ENCODE results near the gene ZNF76.

Gene ZNF76

DNA sequence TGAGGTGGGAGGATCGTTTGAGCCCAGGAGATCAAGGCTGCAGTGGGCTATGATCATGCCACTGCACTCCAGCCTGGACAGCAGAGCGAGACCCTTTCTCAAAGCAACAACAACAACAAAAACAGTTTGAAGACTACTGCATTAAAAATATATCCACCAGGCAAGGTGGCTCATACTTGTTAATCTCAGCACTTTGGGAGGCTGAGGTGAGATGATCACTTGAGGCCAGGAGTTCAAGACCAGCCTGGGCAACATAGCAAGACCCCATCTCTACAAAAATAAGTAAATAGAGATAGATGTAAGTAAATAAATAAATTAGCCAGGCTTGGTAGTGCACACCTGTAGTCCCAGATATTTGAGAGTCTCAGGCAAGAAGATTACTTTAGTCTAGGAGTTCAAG is 12.5 kb downstream of the ZNF76 start:
- DNase-seq: no peak

DNA sequence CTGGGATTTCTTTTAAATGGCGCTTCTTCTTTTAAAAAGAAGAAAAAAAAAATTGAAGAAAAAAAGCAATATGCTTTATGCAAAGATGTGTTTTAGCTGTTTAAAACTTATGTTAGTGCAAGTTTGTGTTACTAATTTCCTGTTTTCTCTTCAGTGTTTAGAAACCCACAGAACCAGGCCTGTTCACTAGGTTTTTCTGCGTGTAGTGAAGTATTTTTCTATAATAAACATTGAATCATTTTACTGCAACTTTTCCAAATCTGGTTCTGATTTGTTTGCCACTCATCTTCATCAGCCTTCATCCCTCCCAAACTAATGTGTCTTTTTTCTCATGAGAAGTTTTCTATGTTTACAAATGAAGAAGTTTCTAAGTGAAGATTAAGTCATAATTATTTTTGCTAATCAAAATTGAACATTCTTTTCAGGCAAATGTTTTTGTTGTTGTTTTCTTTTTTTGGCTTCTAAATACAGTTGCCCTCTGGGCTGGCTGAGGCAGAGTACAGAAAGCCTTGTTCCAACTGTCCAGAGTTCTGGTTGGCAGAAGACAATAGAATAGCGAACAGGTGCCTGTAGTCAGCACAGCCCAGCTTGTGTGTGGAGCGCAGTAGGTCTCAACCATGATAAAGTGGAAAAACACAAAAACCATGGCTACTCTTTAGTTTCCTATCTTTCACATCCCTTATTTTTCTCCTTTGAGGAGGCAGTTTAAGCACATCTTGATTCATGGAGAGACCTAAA is 14.5 kb downstream of the ZNF76 start:
- DNase-seq: no peak

DNA sequence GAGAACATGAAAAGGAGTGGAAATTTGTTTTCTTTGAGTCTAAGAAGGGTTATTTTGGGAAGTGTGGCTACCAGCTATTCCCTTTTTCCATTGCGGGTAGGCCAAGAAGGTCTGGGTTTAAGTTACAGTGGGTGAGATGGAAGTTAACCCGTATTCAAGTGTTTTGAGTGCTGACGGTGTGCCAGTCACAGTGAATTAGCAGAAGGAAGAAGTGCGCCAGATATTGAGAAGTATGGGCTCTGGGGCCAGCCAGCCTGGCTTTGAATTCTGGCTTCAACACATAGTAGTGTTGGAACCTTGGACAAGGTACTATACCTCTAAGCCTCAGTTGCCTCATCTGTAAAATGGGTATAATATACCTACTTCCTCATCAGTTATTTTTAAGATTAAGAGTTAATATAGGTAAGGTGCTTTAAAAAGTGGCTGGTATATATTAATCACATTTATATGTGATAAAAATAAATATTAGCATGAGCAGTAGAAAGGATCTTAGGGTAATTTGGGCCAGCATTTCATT is 16.3 kb downstream of the ZNF76 start:
- DNase-seq: no peak

DNA sequence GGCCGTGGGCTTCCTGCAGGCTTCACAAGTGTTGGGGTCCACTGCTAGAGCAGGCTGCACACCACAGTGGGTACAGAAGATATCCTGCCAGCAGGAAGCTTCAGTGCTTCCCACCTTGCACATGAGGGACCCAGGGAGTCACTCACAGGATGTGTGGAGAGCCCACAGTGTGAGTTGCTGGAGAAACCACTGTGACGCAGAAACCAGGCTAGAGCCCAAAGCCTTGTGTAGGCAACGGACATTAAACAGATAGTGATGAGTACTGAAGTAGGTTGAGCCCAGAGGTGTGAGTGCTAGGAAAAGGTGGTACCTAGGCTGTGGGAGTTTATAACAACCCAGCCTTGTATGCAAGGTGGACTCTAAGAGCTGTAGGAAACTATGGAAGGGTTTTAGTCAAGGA is 19.2 kb downstream of the ZNF76 start:
- DNase-seq: no peak

DNA sequence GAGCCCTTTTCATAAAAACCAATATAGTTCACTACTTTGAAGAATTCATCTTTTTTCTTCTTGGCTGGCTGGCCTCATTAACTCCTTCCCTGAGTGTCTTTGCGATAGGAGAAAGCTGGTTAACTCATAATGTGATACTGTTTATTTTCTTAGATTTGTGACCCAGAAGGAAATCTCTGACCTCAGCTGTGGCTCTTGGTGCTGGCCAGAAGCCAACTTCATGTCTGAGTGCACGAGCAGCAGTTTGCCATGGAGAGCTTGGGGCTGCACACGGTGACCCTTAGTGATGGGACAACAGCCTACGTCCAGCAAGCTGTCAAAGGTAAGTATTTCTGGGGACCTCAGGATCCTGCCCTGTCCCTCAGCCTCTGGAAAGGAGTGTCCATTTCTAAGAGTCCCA is 21.4 kb downstream of the ZNF76 start:
- no peak for DNase-seq

DNA sequence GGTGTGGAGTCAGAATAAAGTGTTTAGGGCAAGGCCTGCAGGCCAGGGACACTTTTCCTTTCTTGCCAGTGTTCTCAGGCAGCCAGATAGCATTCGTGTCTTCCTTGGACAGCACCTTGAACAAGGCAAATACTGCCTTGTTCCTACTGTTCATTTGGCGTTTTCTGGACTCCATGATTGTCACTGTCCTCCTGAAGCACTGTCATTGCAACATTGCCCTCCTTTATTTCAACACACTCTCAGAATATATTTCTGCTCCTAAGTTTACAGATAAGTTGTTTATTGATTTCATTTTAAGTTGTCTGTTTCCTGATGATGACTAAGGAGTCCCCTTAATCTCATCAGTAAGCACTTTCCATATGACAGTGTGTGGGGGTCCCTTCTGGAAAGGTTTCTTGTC is 22.9 kb downstream of the ZNF76 start:
- DNase-seq: no peak

DNA sequence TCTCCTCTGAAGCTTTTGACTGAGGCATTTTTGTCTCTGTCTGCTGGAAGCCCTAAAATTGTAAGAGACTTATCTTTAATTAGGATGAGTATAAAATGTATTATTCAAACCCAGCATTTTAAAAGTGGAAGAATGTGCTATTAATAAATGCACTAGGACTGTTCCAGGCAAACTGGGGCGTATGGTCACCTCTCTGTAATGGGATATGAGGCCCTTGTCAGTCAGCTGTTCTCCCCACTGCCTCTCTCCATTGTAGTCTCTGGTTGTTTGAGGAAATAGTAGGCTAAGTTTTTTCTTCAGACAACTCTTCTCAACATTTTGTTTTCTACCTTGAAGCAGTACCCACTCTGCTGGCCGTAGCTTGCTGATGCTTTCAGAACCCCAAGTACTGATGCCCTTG is 23.8 kb downstream of the ZNF76 start:
- no peak for DNase-seq

DNA sequence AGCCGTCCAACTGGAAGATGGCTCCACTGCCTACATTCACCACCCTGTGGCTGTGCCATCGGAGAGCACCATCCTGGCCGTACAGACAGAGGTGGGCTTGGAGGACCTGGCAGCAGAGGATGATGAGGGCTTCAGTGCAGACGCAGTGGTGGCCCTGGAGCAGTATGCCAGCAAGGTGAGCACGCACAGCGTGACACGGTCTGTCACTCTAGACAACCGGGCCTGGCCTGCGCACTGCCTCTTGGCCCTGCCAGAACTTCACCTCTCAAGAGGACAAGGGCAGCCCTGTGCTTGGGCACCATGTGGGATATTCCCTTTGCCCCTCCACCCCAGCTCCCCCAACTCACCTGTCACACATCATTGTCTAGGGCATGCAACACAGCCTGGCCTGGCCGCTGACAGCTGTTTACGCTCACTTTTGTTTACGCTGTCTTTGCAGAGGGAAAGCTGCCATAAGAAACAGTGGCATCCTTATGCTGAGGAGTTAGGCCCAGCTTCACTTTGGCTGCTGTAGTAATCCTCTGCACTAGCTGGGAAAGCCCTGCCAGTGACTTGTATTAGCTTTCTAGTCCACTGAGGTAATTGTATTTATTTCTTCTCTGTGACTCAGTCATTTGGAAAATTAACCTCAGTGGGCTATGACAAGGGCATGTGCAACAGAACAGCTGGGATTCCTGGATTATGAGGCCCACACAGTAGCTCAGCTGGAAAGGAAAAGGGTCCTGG is 28.3 kb downstream of the ZNF76 start:
- no peak for DNase-seq

DNA sequence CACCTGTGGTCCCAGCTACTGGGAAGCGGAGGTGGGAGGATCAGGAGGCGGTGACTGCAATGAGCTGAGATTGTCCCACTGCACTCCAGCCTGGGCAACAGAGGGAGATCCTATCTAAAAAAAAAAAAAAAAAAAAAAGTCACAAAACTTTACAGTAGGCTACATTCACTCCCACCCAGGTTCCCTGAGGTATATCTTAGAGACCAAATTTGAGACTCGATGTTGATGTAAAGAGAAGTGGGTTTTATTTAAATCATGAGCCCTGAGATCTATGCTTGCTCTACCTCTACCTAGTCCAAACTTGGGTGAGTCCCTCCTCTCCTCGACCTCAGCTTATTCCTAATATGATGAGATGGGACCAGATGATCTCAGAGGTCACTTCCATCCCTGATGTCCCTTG is 29.3 kb downstream of the ZNF76 start:
- no peak for DNase-seq

DNA sequence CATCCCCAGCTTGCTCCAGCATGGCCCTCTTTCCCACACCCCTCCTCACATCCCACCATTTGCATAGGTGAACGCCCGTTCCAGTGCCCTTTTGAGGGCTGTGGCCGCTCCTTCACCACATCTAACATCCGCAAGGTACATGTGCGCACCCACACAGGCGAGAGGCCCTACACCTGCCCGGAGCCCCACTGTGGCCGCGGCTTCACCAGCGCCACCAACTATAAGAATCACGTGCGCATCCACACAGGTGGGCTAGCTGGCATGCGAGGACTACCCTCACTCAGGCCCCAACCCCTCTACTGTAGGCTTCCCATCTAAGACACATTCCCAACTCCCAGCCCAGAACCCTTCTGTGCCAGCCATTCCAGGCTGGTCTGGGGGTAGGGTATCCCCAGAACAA is 32.0 kb downstream of the ZNF76 start:
- no peak for DNase-seq

DNA sequence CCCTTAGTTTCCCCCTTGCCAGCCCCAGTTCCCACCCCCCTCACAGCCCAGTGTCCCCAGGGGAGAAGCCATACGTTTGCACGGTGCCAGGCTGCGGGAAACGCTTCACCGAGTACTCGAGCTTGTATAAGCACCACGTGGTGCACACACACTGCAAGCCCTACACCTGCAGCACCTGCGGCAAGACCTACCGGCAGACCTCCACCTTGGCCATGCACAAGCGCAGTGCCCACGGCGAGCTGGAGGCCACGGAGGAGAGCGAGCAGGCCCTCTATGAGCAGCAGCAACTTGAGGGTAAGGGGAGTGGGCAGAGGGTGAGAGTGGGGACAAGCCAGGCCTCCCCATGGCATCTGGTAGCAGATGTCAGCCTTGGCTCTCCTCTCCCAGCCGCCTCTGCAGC is 33.0 kb downstream of the ZNF76 start:
- peak; percentile 58 for DNase-seq

DNA sequence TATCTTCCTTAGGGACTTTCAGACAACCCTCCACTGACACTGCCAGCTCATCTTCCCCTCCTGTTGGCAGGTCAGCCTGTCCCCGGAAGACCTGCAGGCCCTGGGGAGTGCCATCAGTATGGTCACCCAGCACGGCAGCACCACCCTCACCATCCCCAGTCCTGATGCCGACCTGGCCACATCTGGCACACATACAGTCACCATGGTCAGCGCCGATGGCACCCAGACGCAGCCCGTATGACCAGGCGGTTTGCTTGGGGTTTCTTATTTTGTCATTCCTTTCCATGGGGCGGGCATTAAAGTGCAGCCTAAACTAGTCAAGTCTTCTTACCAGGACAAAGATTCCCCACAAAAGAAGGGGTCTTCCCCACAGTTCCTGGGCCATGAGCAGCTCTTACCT is 34.1 kb downstream of the ZNF76 start:
- DNase-seq: no peak

DNA sequence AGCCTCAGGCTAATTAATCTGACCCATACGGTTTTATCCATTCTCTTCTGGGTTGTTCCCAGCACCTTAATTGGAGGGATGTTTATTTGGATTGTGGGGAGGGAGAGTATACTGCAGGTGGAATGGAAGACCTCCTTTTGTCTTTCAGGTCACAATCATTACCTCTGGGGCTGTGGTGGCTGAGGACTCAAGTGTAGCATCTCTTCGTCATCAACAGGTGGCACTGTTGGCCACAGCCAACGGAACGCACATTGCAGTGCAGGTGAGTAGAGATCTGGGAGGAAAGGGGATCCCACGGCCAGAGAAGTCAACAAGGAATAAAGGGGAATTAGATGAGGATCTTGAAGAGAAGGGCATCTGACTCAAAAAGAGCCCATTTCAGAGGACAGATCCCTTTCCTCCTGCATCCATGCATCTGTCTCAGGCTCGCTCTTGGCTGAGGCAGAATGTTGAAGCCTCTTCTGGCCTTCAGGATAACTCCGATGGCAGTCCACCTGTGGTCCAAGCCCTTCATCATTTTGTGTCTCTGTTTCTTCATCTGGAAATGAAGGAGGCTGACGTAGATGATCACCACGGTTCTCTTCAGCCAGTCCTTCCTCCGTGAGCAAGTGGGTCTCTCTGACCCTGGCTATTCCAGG is 34.9 kb downstream of the ZNF76 start:
- DNase-seq: no peak

DNA sequence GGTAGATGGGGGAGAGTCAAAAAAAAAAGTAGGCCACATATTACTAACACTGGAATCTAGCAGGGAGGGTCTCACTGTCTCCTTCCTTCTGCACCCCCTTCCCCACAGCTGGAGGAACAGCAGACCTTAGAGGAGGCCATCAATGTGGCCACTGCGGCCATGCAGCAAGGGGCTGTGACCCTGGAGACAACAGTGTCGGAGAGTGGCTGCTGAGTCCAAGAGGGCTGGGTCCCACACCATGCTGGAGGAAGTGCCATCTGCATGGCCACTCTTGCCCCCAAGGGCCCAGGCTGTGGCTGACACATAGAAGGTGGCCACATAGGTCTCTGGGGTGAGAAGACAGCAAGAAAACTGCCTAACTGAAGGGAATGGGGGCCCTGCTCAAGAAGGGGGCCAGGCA is 35.5 kb downstream of the ZNF76 start:
- DNase-seq: no peak

DNA sequence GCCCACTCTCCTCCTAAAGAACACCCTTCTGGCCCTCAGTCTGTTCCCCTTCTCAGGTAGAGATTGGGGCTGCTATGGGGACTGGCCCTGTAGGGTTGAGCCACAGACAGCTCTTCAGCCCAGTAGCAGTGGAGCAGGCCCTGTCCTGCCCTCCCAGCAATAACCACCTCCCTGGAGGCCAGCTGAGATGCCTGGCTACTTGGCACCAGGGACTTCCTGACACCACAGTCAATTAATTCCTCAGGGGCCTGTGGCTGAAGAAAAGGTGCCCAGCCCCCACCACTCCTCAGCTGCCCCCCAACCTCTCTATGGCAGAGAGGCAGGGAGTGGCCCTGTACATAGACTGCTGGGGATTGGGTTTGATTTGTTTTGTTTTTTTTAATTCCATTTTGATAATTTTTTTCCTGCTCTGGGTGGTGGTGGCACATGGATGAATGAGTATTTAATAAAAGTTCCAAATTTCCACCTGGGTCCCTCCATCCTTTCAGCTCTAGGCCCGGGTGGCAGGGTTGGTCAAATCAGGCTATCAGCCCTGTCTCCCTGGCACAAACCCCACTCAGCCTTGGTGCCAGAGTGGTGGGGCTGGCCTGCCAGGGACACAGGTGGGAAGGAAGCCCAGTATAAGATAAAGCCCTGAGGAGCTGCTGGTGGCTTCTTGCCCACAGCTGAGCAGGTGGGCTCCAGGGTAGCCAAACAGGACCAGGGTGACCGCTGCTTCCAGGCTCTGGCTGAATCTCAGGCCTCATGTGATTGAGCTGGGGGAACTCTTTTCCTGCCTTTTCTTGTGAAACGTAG is 36.2 kb downstream of the ZNF76 start:
- no peak for DNase-seq

DNA sequence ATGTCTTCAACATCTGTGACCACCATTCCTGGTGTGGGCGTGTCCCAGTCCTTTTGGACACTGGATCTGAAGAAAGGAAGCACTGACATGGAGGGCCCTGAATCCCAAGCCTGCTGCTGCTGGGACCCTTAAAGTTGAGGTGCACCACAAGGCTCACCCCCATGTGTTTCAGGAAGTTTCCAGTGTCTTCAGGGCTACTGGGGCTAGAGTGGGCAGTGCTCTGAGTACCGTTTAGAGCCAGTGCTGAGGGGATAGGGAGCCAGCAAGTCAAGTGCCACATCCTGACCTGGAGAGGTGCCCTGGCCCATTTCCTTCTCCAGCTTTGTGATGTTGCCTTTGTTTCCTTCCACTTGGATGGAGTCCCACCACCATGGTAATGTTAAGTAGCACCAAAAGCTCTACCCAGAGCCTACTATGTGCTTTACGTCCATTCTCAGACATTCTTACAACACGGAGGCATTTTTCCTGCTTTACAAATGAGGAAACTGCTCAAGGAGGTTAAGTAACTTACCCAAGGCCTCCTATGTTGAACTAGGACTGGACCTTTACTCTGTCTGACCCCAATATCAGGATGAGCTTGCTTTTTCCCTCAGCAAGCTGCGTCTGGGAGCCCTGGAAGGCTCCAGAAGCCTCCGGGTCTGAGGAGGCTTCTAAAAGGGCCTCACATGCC is 37.5 kb downstream of the ZNF76 start:
- DNase-seq: no peak

DNA sequence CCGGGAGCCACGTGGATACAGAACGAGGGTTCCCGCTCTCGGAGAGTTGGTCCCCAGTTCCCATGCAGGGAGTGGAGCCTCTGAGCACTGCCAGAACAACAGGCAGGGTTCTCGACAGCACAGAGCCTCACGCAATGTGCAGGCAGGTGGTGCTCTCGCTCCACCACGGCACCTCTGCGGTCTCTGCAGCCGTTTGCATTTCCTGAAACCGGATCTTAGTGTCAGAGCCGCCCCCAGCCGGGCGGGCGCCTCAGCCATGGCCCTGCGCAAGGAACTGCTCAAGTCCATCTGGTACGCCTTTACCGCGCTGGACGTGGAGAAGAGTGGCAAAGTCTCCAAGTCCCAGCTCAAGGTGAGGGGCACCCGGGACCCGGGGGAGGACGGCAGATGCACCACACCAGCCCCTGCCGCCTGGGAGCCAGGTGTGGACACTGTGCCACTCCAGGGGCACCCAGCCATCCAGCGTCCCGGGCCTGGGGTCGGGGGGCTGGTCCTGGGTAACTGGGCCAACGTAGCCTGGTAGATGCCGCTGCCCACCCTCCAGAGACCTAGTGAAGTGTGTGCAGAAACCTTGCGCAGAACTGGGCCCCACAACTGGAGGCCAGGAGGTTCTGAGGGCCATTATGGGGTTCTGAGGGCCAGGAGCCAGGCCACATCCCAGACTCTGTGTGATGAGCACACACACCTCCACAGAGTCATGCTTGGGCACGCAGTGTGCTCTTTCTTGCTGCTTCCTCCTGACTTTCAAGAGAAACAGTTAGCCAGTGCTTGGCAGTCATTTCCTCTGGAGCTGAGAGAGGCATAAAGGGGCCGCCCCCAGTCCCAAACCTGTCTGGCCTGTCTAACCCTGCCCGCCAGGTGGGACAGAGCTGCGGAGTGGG is 38.3 kb downstream of the ZNF76 start, which contains the start of gene DEF6:
TSS of gene DEF6 (plus strand) at position 218 of the 881 bp plus-strand sequence. CDS start at position 257, 39 bp downstream.
- DNase-seq: peak; percentile 74

DNA sequence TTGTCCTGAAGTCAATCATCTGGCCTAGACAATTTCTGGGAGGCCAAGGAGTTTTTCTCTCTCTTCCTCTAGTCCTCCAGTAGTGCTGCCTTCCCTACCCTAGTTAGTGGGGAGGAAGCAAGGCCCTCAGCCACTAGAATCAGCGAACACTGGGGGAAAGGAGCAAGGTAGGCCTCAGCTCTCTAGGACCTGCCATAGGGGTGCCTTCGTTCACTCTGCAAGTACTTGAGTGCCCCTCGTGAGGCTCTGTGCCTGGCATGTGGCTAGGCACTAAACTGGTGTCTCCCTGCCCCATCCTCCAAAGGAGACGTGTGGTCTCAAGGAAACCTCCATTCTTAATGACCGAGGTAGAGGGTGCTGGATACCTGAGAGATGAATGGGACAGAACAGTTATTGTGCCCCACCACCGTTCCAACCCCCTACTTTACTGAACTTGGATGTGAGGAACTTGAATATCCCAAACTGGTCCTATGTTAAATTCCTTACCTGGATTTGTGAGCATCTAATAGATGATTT is 39.1 kb downstream of the ZNF76 start:
- DNase-seq: no peak

DNA sequence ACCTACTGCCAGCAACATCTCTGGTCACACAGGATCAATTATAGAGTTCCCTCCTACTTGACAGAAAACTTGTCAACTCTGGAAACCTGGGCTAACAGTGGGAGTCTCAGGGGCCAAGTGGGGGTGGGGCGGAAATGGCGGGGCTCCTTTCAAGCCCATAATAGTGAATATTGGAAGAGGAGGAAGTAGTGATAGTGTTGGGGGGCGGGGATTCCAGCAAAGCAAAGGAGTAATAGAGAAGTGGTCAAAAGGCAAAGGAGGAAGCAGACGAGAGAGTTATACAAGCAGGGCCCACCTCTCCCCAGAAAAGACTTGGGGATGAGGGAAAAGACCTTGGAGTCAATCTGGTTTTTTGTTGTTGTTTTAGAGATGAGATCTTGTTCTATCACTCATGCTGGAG is 40.1 kb downstream of the ZNF76 start:
- DNase-seq: no peak

DNA sequence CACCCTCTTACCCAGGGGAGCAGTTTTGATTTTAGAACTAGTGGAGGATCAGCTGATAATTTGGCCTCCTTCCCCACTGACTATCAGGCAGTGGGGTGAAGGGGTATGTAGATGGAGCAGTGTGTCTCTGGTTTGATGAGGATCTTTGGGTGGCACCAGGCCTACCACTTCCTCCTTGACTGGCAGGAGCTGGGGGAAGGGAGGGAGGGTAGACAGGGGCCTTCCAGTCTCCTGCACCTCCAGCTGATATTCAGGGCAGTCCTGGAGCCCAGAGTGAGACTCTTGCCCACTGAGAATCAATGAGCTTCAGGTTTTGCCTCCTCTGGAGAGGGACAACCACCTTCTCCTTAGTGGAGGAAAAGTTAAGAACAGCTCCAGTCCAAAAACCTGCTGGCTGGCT is 41.3 kb downstream of the ZNF76 start:
- DNase-seq: no peak

DNA sequence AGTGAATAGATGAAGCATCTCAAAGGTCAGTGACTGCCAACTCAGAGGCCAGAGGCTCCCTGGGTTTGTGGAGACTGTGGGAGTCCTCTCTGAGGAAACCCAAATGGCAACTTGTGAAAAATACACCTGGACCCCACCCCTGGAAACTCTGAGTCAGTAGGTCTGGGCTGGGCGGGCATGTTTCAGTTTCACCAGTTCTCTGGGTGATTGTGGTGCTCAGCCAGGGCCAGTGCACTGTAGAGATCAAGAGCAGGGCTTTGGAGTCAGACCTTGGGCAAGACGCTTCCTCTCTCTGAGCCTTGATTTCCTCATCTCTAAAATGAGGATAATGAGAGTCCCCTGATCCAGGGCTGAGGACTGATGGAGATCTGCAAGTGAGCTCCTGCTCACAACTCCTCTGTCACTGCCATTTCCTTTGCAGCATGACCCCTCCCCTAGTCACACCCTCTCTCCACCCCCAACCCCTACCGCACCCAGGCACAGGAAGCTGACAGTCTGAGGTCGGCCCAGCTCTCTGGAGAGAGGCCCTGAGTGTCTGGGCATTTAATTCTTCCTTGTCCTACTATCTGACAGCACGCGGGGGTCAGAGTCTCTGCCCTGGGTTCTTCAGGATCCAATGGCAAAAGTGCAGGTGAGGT is 43.2 kb downstream of the ZNF76 start:
- no peak for DNase-seq
